K562 (cell line): ENCODE data around the gene NME9. TPM values are rescaled to one million over a fixed set of nuclear protein-coding genes. Genes with fewer than 3 reads are reported as not detected.

Experiments
- BMI1 ChIP-seq: fragments of 150-350 bp; IDR thresholded peaks from 2 replicates; pipeline ENCODE4 v1.6.1; 2014; ENCODE audit warnings: low read length
- CHD4 ChIP-seq: fragments of 200-600 bp; sonication (generic); IDR thresholded peaks from 3 replicates; pipeline ENCODE4 v1.6.1; 2012; ENCODE audit warnings: low read depth, mild to moderate bottlenecking, mixed read lengths, low read length, inconsistent platforms; ENCODE audit not compliant: insufficient read depth, insufficient replicate concordance, poor library complexity, severe bottlenecking
- CREB5 ChIP-seq: fragments of 250-450 bp; sonication (Bioruptor Pico); IDR thresholded peaks from 2 replicates; pipeline ENCODE4 v1.5.0; 2020; ENCODE audit warnings: mild to moderate bottlenecking
- CUX1 ChIP-seq: fragments of 200-800 bp; sonication (Bioruptor generic); IDR thresholded peaks from 2 replicates; pipeline ENCODE4 v1.6.1; 2016; ENCODE audit warnings: missing genetic modification characterization, missing compliant biosample characterization
- CXXC5 ChIP-seq: fragments of 250-450 bp; sonication (Bioruptor Pico); IDR thresholded peaks from 2 replicates; pipeline ENCODE4 v1.8.0; 2022; ENCODE audit warnings: inconsistent platforms, mild to moderate bottlenecking, moderate library complexity
- FIP1L1 ChIP-seq: fragments of 200-400 bp; formaldehyde crosslinking; IDR thresholded peaks from 2 replicates; pipeline ENCODE4 v1.6.1; 2018; ENCODE audit warnings: mild to moderate bottlenecking, low read depth, low read length; ENCODE audit not compliant: poor library complexity, severe bottlenecking
- FOXP1 ChIP-seq: sonication (generic); formaldehyde crosslinking; IDR thresholded peaks from 2 replicates; pipeline ENCODE4 v1.8.0; 2022; ENCODE audit warnings: mild to moderate bottlenecking, missing genetic modification reagents
- ID3 ChIP-seq, 2 experiments: fragments of 250-450 bp in 1 of 2; fragments of 450-650 bp in 1 of 2; sonication (Bioruptor Pico) in 1 of 2; IDR thresholded peaks; 2 replicates each; pipeline versions ENCODE4 v1.6.1 to v1.8.0; 2016 to 2021; ENCODE audit warnings: mild to moderate bottlenecking in 2 of 2, moderate library complexity in 2 of 2, missing compliant biosample characterization in 1 of 2, missing genetic modification characterization in 1 of 2
- L3MBTL2 ChIP-seq: fragments of 450-650 bp; IDR thresholded peaks from 2 replicates; pipeline ENCODE4 v1.6.1; 2016; ENCODE audit warnings: mild to moderate bottlenecking, moderate library complexity
- MEF2D ChIP-seq: conservative IDR thresholded peaks from 2 replicates; pipeline ENCODE4 v1.6.1; 2016; ENCODE audit warnings: low read depth, missing genetic modification characterization, missing compliant biosample characterization
- NR2C2 ChIP-seq, 2 experiments: fragments of 200-800 bp in 1 of 2; sonication (Bioruptor generic) in 1 of 2; sonication (generic) in 1 of 2; formaldehyde crosslinking in 1 of 2; IDR thresholded peaks; 2 replicates each; pipeline versions ENCODE4 v1.6.1 to v1.8.0; 2016 to 2022; ENCODE audit warnings: mild to moderate bottlenecking in 1 of 2, missing compliant biosample characterization in 1 of 2, missing genetic modification characterization in 1 of 2, missing genetic modification reagents in 1 of 2
- NRF1 ChIP-seq, 2 experiments: fragments of 450-650 bp; IDR thresholded peaks in 1 of 2; conservative IDR thresholded peaks in 1 of 2; 2 replicates each; pipeline ENCODE4 v1.6.1; 2014; ENCODE audit warnings: mild to moderate bottlenecking in 2 of 2
- PHB ChIP-seq: fragments of 250-450 bp; sonication (Bioruptor Pico); IDR thresholded peaks from 2 replicates; pipeline ENCODE4 v1.5.0; 2021
- POLR2A ChIP-seq: fragments of 450-650 bp; conservative IDR thresholded peaks from 2 replicates; pipeline ENCODE4 v1.6.1; 2016
- SIN3B ChIP-seq: fragments of 450-650 bp; IDR thresholded peaks from 2 replicates; pipeline ENCODE4 v1.6.1; 2017; ENCODE audit warnings: low read depth, mild to moderate bottlenecking, moderate library complexity
- SMAD4 ChIP-seq: fragments of 250-450 bp; sonication (Bioruptor Pico); conservative IDR thresholded peaks from 2 replicates; pipeline ENCODE4 v1.8.0; 2021; ENCODE audit warnings: inconsistent platforms, mild to moderate bottlenecking, moderate library complexity
- XRCC4 ChIP-seq: IDR thresholded peaks from one replicate; pipeline ENCODE4 v1.6.1; 2011; ENCODE audit not compliant: insufficient read depth, insufficient read length; ENCODE audit errors: extremely low read depth
- ZNF121 ChIP-seq: sonication (generic); formaldehyde crosslinking; conservative IDR thresholded peaks from 2 replicates; pipeline ENCODE4 v1.8.0; 2022; ENCODE audit warnings: missing genetic modification reagents
- ZNF239 ChIP-seq: fragments of 250-450 bp; sonication (Bioruptor Pico); IDR thresholded peaks from 2 replicates; pipeline ENCODE4 v1.4.0; 2020; ENCODE audit warnings: mild to moderate bottlenecking
- ZSCAN29 ChIP-seq: fragments of 450-650 bp; IDR thresholded peaks from 2 replicates; pipeline ENCODE4 v1.6.1; 2017
- polyA plus RNA-seq, 8 experiments: library from polyadenylated mRNA; depleted of rRNA in 4 of 8; stranded (reverse) in 5 of 8; unstranded in 3 of 8; fragments of >200 nt; fragmentation: Nextera tagmentation in 2 of 8; fragmentation: Illumina TruSeq in 1 of 8; extraction: Ambion mirVana in 2 of 8; extraction: Trizol in 1 of 8; gene quantifications; 2 replicates each; pipeline versions ENCODE4 v1.2.1 to v1.2.3, GENCODE V29; 2011 to 2014; ENCODE audit warnings: inconsistent platforms in 1 of 8, missing spikeins in 1 of 8
- total RNA-seq, 7 experiments: library from RNA; depleted of rRNA in 6 of 7; stranded (reverse); fragments of >200 nt in 6 of 7; fragmentation: Illumina TruSeq in 2 of 7; extraction: Trizol in 2 of 7; gene quantifications; 2 replicates each; pipeline versions ENCODE4 v1.2.1 to v1.2.3, GENCODE V29; 2011 to 2021; ENCODE audit warnings: low replicate concordance in 1 of 7

The NME9 gene
- total and polyA plus RNA-seq, 9 of the 15 experiments (the other 6 are each of a cell fraction or from before 2014, with no cell fraction given): 0.05 to 0.15 (median 0.13) TPM; not detected in 6

- TF ChIP-seq CREB5 (CRISPR knock-in tag) (no peak), NRF1 (conservative IDR thresholded peaks at IDR 0.05 in 1 of 2, IDR thresholded peaks at IDR 0.05 in 1 of 2) (no peak; a peak in 2 of 4 replicates), ZNF239 (CRISPR knock-in tag) (no peak), MEF2D (tag) (no peak), FOXP1 (CRISPR knock-in tag) (no peak), SMAD4 (CRISPR knock-in tag) (peak; percentile 80), L3MBTL2 (peak; percentile 87), FIP1L1 (no peak), SIN3B (no peak), BMI1 (no peak), CHD4 (no peak), XRCC4 (no peak), CXXC5 (peak; percentile 69), POLR2A (no peak), NR2C2 (CRISPR knock-in tag; IDR thresholded peaks at IDR 0.05) (no peak), NR2C2 (tag; IDR thresholded peaks at IDR 0.05) (peak; percentile 25; the same call in 1 of the 2 replicates), PHB (CRISPR knock-in tag) (no peak), ZSCAN29 (no peak), ID3 (CRISPR knock-in tag; IDR thresholded peaks at IDR 0.05) (no peak), ID3 (tag; IDR thresholded peaks at IDR 0.05) (no peak), ZNF121 (no peak), CUX1 (no peak)
Measured at GRCh38 chr3:138347960-138348753, 18.5 kb upstream of the NME9 start, which contains the start of gene MRAS (continued).
